Stimulated activated CD8-positive, alpha-beta memory T cell treated with anti-CD3 and anti-CD28 coated beads, Interleukin-12 subunit alpha, Interleukin-12 subunit beta, amount 100 ng/mL, for 24 hours (primary cell): Measurements from ENCODE around the gene C6.
"Not testable (repeated sequence)": the region's sequence is repeated elsewhere in the genome, so short reads cannot be mapped to it uniquely, and the experiment has no call there.

Source experiments
- DNase-seq: peaks from one replicate; pipeline ENCODE4 v3.0.0-alpha.2; 2020; ENCODE audit errors: extremely low read depth

C6 gene

DNA sequence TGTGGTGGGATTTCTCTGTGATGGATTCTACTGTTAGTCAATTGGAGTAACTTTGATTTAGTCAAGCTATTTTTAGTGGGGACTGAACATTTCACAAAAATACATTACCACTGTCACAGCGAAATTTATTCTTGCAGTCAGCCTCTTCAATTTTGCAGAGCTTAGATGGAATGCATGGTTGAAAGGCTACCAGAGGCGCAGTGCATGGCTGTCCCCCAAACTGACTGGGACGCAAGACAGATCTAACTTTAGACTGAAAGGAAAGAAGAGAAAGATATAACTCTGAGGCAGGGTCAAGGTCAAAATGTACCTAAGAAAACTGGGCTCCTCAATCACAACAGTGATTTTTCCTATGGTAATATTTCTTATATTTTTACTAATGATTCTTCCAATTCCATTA, 13.7 kb downstream of the C6 start:
- DNase-seq: no peak

DNA sequence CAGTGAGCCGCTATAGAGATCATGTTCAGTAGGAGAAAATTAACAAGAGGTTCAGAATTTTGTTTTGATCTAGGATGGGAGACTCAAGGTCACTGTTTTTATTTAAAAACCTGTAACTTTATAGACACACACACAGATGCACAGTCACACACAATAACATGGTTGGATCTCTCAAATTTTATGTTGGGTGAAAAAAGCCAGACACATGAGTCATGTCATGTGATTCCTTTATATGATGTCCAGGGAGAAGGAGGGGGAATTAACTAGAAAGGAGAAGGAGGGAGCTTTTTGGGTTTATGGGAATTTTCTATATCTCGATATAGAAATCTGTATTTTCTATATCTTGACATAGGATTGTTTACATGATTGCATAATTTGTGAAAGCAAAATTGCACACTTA, 17.1 kb downstream of the C6 start:
- no peak for DNase-seq

DNA sequence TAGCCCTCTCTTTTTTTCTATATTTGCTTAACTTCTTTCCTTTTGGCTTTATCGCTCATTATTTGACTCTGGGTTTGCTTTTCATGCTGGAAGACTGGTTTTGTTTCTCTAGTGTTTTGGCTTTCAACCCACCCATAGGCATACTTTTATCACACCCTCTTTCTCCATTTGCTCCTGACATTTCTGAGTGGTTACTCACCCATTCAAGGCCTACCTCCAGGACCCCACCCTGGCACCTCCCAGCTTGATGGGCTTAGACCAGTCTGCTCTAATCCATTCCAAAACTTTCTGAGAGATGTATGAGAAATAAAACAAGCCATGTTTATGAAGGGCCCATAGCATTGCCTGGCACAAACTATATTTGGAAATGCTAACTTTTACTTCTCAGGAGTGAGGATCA, 18.1 kb downstream of the C6 start:
- DNase-seq: no peak

DNA sequence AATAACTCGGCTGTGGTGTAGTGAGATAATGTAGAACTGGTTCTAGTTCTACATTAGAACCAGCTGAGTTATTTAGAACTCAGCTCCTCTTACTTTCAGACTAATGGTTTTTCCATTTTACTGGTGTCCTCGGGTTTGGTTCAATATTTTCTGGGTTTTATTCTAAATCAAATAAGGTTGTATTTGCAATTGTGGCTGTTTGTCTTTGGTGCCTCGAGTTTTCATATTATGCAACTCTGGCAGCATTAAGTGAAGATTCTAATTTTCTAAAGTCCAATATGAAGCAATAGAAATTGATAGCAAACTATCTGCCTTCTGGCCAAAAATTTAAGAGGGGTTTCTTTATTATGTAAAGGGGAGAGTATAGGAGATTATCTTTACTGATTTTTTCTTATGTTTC, 19.0 kb downstream of the C6 start:
- no peak for DNase-seq

DNA sequence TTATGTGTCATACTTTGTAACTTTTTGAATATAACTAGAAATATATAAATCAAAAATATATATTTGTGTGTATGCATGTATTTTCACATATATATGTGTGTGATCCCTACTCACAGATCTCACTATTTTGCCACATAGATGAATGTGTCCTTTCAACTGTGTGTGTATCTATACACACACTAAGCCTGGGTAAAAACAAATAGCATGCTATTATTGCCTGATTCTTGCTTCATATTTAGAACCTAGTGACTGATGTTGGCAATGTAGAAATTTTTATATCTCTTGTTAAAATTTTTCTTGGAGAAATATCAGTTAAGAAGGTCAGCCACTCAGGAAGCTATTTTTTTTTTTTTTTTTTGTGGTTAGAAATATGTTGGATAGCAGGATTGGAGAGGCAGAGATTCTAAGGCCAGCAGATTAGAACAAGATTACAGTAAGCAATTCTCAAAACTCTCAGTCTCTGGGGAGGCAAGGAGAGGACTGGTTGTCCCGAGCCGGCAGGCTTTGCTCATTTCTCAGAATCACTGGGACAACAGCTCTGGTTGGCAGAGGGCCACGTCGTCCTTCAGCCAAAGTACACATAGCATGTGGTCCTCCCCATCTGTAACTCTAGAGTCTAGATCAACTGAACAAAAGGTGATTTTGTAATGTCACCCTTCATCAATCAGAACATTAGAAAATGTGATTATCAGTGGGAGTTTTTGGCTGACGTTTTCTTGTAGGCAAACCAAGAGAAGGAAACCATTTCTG, 19.7 kb downstream of the C6 start:
- no peak for DNase-seq

DNA sequence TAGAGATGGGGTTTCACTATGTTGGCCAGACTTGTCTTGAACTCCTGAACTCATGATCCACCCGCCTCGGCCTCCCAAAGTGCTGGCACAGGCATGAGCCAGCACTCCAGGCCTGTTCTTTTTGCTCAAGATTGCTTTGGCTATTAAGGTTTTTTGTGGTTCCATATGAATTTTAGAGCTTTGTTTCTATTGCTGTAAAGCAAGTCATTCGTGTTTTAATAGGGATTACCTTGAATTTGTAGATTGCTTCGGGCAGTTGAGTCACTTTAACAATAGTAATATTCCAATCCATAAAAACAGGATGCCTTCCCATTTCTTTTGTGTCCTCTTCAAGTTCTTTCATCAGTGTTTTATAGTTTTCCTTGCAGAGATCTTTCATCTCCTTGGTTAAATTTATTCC, 22.1 kb downstream of the C6 start:
- no peak for DNase-seq

DNA sequence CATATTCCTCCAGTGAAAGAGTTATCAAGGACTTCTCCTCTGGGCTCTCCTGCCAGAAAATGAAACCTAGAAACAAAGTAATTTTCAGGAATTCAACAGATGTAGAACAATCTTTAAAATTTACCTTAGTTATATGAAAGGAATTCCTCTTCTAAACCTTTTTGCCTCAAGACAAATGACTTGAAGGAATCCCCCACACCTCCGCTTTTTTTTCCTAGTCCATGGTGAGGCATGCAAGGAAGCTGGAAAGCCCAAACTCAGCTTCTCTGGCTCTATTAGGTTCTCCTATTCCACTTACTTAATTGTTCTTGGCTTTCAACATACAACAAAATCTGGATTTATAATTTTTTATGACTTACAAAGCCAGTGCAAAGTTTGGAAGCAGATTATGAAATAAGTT, 27.2 kb downstream of the C6 start:
- DNase-seq: no peak

DNA sequence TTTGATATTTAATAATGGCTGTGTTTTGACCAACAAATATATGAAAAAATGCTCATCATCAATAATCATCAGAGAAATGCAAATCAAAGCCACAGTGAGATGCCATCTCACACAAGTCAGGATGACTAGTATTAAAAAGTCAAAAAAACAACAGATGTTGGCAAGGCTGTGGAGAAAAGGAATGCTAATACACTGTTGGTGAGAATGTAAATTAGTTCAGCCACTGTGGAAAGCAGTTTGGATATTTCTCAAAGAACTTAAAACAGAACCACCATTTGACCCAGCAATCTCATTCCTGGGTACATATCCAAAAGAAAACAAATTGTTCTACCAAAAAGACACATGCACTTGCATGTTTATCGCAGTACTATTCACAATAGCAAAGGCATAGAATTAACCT, 30.0 kb downstream of the C6 start:
- DNase-seq: not testable (repeated sequence)

DNA sequence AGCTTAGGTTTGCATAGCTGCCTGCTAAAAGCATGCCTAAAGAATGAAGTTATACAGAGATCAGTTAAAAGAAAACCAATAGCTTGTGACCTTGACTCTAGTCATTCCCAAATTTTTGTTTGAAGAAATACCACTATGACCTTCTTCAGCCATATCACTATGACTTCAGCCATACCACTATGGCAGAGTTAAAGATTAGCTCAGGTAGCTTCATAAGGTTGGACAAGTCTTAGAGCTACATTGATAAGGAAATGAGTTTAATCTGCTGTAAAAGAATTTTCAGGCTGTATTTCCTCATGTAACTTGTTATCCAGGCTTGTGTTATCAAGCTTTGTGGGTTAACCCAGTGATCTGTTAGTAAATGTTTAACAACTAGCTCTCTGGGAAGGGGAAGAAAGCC, 30.7 kb downstream of the C6 start:
- DNase-seq: no peak

DNA sequence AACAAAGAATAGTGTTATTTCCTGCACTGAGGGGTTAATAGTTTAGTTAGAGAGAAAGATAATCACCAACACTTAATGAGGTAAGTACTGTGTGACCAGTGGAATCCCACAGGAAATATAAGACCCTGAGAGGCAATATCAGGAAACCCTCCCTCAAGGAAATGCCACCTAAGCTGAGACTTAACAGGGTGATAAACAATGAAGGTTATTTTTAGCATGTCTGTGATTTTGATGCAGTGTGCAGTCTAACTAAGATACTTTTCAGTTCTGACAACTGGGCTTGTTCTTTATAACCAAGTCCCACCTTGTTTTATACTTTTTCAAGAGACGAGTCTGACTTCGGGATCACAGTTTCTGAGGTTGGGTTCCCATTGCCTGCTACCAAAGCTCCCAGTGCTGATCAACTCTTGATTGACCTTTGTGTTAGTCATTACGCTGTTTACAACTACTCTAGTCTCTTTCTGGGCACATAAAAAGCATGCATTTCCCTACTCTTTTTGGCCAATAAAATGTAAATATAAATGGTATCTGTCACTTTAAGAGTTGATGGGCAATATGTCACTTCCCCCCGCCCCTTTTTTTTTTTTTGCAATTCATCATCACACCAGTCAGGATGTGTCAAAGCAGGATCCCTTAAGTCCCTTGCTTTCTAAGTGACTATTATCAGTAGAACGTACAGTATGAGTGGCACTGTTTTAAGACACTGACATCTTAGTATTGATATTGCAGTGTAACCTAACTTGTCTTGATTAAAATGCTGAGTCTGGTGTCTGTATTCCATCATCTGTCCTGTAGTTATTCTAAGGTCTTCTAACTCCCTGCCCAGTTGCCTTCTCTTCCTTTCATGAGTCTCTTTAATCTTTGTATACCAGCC, 31.4 kb downstream of the C6 start:
- DNase-seq: no peak

DNA sequence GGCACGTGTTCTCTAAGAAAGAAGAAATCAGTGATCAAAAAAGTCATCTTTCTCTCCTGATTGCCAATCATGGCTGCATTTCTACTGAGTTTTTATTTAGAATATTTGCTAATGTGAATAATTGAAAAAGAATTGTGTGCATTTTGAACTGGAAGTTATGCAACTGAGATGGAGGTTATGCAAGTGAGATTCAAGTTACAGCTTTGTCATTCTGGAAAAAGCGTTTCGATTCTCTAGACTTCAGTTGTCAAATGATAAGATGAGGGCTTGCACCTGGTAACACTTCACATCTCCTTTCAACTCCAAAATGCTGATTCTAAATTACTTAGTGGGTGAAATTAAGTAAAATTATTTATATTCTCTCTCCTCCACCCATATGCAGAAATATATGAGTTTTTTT, 36.4 kb downstream of the C6 start:
- DNase-seq: no peak

DNA sequence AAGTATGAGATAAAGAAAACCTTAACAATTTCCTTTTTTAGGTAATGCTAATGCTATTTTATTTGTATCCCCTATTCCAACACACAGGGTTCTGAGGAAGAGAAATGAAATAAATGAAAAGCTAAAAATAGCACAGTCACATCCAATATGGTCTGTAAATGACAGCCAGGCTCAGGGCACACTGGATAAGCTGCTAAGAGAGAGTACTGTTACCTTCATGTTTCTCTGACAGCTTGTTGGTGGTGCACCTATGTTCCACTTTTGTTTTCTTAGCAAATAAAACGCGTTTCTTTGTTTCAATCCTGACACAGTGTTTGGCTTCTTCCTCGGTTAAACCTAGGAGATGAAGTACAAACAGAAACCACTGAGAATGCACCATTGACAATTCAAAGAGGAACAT, 41.3 kb downstream of the C6 start:
- no peak for DNase-seq

DNA sequence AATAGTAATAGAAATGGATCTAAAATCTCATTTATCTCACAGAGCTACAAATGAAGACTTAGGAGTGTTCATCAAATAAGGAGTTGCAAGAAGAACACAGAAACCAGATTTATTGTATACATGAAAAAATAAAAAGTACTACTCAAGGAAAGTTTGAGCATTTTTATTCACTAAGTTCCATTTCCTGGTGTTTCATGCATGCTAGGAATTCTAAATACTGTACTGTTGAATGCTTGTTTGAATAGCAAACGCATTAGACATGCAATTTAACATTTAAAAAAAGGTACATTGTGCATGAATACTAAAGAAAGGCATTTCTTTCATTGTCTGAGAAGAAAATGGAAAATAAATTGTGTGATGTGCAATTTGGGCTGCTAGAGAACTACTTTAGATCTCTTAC, 52.1 kb downstream of the C6 start:
- DNase-seq: no peak

DNA sequence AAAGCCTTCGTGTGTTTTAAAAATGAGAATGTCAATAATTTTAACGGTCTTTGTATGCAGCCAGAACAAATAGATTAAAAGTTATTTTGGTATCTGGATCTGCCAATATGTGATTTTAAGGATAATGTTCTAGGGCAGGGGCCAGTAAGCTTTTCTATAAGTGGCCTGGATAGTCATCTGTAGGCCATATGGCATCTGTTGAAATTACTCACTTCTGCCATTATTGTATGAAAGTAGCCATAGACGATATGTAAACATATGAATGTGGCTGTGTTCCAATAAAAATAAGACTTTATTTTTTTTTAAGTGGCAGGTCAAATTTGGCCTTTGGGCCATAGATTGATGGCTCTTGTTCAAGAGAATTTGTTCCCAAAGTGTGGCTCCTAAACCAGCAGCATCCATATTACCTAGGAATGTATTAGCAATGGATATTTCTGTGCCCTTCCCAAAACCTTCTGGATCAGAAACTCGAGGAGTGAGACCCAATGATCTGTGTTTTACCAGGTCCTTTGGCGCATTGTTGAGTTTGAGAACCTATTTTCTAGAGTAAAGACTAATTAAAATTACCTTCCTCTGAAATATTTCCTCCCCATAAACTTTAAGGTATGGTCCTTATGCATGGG, 55.9 kb downstream of the C6 start:
- no peak for DNase-seq

DNA sequence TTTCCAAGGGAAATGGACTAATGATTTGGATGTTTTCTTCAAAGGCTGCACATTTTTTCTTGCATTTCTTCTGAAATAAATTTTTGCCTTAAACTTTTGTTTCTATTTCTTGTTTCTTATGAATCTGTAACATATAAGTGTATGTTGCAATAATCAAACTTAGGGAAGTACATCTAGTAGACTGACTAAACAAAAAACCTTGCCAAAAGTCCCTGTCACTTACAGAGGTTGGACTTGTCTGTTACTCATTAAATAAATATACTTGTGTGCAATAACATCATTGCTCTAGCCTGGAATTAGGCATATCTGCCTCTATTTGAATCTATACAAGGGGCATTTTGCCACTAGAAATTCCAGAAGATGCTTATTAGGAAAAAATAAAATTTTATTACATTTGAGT, 56.6 kb downstream of the C6 start:
- DNase-seq: no peak

DNA sequence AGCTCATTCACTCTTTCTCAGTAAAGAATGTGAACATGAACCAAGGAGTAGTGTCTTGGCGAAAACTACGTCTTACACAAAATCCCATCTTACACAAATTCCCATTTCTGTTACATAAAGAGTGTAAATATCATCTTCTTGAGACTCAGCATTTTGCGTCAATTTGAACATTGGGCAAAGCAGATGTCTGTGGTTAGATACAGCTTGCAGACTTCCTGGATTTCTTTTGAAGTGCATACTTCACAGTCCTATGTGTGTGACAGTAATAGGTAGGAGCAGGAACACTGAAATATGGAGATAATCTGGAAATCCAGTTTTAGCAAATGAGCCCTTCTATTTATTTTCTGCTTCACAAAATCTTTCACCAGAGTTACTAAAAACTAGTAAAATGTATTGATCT, 58.8 kb downstream of the C6 start:
- no peak for DNase-seq

DNA sequence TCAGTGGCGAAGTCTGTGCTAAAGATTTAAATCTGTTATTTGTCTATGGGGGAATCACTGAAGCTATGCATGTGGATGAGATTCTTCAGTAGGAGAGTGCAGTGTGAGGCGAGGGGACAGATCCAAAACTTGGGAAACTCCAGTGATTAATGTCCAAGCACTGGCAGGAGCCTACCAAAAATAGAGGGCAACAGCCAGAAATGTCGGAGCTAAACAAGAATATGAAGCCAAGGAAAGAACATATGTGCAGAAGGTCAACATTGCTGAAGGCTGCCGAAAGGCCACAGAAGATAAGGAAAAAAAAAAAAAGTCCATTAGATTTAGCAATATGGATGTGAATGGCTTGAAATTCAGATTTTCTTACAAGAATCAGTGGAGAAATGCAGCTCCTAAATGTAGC, 61.8 kb downstream of the C6 start:
- DNase-seq: no peak

DNA sequence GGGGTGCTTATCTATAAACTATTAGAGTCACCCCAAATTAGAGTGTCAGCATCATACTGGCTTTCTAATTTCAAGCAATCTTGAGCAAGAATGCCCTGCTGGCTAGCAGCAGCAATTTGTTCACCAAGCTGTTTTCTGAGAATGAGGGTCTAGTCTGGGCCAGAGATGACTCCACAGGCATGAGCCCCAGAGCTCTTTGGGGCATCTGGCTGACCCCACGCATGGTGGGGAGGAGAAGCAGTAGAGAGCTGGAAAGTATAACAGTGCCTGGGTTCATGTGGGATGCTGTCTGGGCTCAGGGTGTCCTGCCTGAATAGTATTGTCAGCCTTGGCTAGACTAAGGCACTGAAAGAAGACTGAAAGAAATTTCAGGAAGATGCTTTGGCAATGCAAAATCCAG, 64.9 kb downstream of the C6 start:
- DNase-seq: no peak

DNA sequence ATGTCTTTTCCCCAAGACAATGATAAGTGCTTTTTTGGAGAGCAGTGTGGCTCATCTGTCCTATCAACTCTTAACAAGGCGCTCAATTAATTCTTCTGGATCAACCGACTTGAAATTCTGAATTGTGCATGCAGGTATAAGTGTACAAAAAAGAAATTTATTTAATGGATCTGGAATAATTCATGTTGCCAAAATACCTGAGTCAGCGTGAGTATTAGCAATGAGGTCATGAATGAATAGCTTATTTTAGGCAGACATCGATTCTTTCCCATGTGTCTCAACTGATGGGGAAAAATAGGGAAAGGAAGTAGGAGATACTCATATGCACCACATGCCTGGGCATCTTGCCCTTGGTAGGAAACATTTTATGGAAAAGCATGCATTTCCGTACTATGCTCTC, 68.0 kb downstream of the C6 start:
- no peak for DNase-seq

DNA sequence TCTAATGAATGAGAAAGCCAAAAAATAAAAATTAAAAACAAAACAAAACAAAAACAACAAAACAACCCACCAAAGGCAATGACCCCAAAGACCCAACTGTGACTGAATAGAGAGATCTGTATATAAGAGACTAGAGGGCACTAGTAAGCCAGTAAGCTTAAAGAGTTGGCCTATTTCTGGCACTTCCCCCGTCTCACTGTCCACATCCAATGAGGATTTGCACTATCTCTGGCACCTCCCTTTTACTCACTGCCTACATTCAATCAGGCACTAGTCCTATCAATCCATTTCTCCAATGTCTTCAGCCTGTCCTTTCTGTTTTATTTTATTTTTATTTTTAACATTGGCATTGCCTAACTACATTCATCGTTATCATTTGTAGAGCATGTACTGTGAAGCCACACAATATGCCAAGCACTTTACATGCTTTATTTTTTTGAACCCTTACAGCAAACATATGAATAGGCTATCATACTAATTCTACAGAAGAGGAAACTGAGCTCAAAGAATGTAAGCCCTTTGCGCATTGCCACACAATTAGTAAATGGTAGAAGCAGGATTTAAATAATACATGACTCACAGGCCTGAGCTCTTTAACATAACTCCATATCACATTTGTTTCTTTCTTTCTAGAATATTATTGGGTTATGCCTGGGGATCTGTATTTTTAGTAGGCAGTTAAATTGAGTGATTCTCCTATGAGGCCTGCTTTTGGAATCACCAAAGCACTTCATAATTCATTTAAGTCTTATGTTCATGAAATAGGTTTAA, 70.0 kb downstream of the C6 start:
- no peak for DNase-seq

DNA sequence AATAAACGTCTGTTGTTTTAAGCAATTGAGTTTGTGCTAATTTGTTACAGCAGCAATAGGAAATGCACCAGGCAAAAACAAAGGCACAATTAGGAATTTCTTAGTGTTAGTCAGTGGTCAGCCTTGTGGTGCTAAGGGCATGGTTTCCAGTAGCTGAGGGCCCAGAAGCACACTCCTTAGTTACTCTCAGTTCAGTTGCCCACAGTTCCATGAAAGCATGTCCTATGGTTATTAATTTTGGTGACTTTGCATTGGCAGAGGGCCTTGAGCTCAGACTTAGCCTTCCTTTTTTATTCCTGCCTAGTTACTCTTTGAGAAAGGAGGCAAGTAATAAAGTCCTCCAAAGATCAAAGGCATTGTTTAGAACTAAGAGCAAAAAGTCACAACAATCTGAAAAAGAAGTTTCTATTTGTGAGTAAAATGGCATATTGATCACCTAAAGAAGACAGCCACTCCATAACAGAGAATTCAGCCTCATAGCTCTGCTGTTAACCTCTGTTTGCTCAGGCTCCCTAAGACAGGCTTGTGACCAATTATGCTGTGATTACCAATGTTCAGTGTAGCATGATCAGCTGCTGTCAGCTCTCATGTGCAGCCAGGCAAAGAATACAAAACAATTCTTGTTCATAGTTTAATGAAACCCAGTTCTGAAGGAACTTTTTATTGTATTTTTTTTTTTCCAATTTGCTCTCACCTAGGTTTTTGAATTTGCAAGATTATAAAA, 85.2 kb downstream of the C6 start:
- no peak for DNase-seq

DNA sequence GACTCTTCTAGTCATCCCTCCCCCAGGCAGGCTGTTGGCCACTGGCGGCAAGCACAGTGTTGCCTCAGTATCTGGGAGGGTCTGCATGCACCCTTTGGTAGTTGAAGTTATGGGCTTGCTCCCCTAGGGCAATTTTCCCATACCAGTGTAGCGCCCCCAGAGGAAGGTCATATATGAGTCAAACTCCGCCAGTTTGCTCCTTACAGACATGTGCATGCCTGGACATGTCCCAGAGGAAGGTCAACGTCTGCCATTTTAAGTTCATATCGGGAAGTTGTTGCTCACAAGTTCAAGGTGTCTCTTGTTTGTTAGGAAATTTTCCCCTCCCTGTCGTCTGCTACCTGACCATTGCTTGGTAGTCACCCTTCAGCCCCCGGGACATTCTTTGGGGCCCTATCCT, 90.9 kb downstream of the C6 start:
- DNase-seq: no peak
